AG04449 (cell line): ENCODE measurements around the gene CCL20.

Experiments
- CTCF ChIA-PET: fragments of 350-600 bp; formaldehyde crosslinking; extraction: SDS; loops from one replicate; lab custom pipeline; 2021; ENCODE audit warnings: antibody characterized with exemption; lab: Yijun Ruan, JAX
- POLR2A ChIA-PET: fragments of 400-600, 350-600 bp; formaldehyde crosslinking; extraction: SDS; loops from one replicate; lab custom pipeline; 2020; ENCODE audit warnings: antibody characterized with exemption, inconsistent platforms; lab: Yijun Ruan, JAX
- DNase-seq: peaks from one replicate; pipeline ENCODE4 v3.0.0-alpha.2; 2010; ENCODE audit warnings: low read depth, low spot score
- H3K4me3 ChIP-seq: 2 replicates; pipeline ENCODE4 v1.5.1; 2011; ENCODE audit warnings: low read depth, mild to moderate bottlenecking, control low read depth, low read length
- TF ChIP-seq, protein P1 (sequence below): IDR thresholded peaks from one replicate; pipeline ENCODE4 v1.5.1; 2011; ENCODE audit warnings: mild to moderate bottlenecking, moderate library complexity, low read length, control low read depth, inconsistent platforms; ENCODE audit not compliant: insufficient read depth; ENCODE audit errors: missing control alignments

CCL20 gene

DNA sequence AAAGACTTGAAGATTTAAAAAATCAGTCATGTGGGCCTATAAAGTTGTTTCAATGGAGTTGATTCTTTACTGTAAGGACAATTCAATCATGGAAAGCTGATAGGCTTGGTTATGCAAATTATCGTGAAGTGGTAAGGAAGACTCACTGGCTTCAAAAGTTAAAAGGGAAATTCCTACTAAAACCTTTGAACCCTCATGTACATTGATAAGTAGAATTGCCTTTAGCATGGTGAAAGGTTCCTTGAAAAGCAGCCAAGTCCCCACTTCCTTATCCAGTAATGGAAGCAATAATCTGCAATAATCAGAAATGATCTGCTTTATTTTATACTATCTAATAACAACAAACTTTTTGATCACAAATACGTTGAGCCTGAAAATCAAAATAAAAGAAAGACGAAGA lies 14.4 kb upstream of the CCL20 start:
- ChIA-PET CTCF (no interaction called here), POLR2A (no interaction called here)
- no peak overlapping the region for H3K4me3 ChIP-seq
- TF ChIP-seq, protein P1, sequence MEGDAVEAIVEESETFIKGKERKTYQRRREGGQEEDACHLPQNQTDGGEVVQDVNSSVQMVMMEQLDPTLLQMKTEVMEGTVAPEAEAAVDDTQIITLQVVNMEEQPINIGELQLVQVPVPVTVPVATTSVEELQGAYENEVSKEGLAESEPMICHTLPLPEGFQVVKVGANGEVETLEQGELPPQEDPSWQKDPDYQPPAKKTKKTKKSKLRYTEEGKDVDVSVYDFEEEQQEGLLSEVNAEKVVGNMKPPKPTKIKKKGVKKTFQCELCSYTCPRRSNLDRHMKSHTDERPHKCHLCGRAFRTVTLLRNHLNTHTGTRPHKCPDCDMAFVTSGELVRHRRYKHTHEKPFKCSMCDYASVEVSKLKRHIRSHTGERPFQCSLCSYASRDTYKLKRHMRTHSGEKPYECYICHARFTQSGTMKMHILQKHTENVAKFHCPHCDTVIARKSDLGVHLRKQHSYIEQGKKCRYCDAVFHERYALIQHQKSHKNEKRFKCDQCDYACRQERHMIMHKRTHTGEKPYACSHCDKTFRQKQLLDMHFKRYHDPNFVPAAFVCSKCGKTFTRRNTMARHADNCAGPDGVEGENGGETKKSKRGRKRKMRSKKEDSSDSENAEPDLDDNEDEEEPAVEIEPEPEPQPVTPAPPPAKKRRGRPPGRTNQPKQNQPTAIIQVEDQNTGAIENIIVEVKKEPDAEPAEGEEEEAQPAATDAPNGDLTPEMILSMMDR, result no peak
- DNase-seq, result no peak

DNA sequence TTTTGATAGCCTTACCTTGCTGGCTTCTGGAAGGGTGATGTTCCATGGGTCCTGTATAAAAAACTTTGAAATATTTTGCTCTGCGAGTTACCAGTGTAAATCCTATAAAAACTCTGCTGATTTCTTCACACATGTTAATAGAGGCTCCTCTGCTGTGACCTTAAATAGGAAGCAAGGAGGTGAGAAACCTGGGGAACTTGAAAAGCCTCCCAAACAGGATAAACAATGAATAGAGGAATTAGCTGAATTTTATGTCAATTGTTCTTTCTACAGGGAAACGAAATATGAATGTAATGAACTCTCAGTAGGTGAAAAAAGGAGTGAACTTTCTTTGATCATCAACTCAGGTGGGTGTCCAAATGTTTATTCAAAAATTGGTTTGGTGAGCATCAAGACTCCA lies 10.8 kb upstream of the CCL20 start:
- H3K4me3 ChIP-seq, result no peak overlapping the region
- CTCF ChIA-PET, result no interaction called here
- DNase-seq, result no peak
- TF ChIP-seq, protein P1, result no peak
- POLR2A ChIA-PET, result no interaction called here

DNA sequence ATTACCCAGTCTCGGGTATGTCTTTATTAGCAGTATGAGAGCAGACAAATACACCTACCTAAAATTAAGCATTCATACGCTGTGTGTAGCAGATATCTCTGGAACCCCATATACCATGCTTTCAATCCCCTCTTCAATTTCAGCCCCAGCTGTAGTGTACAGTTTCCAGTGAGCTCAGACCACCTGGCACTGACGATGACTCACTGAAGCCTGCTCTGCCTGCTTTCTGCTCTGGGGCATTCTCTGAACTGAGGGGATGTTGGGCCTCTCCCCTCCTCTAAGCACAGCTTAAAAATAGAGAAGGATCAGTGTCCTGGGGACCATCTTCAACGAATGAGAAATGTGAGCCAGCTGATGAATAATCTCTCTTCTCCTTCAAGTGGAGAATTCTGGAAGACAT lies 8.7 kb upstream of the CCL20 start:
- TF ChIP-seq, protein P1, result no peak
- no peak overlapping the region for H3K4me3 ChIP-seq
- no peak for DNase-seq
- ChIA-PET POLR2A (no interaction called here), CTCF (interaction anchor here (1.6 kb wide), 1 partner anchor 39 kb away, joined by 4 read pairs; no protein-coding TSS in a partner anchor)

DNA sequence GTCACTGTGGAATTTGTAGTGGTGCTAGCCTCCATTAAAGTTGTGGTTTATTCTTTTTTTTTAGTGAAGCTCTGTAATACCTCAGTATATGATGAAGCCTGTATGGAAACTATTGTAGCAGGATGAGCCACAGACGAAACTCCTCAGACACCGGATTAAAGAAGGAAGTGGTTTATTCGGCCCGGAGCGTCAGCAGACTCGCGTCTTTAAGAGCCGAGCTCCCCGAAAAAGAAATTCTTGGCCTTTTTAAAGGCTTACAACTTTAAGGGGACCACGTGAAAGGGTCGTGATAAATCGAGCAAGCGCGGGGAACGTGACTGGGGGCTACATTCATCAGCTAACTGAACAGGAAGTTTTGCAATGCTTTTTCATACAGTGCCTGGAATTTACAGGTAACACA lies 8.1 kb upstream of the CCL20 start:
- H3K4me3 ChIP-seq, result no peak overlapping the region
- POLR2A ChIA-PET, result no interaction called here
- no peak for DNase-seq
- TF ChIP-seq, protein P1, result no peak
- CTCF ChIA-PET, result interaction anchor here (0.7 to 1.9 kb wide), 3 partner anchors 13 to 57 kb away, joined by 3 to 5 read pairs (median 4); no protein-coding TSS in a partner anchor

DNA sequence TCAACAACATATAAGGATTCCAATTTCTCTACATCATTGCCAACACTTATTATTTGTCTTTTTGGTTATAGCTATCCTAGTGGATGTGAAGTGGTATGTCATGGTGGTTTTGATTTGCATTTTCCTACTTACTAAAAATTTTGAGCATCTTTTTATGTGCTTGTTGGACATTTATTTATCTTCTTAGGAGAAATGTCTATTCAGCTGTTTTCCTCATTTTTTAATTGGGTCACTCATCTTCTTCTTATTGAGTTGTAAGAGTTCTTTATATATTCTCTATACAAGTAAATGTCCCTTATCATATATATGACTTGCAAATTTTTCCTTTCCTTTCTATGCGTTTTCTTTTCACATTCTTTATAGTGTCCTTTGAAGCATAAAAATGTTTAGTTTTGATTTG lies 4.7 kb upstream of the CCL20 start:
- ChIA-PET POLR2A (no interaction called here), CTCF (no interaction called here)
- no peak overlapping the region for H3K4me3 ChIP-seq
- DNase-seq, result no peak
- TF ChIP-seq, protein P1, result no peak

DNA sequence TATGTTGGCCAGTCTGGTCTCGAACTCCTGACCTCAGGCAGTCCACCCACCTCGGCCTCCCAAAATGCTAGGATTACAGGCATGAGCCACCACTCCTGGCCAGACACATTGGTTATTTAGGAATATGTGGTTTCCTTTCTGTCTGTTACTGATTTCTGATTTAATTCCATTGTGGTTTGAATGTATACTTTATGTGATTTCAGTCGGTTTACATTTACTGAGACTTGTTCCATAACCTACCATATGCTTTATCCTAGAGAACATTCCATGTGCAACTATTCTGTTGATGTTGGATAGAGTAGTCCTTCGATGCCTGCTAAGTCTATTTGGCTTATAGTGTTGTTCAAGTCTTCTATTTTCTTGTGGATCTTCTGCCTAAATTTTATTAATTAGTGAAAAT lies 1.6 kb upstream of the CCL20 start:
- no peak overlapping the region for H3K4me3 ChIP-seq
- CTCF ChIA-PET, result interaction anchor here (1.0 kb wide), 1 partner anchor 50 kb away, joined by 3 read pairs; no protein-coding TSS in a partner anchor
- no peak for DNase-seq
- POLR2A ChIA-PET, result no interaction called here
- TF ChIP-seq, protein P1, result no peak
